ENCODE data around the gene AKAP6. TPM values are rescaled to one million over a fixed set of nuclear protein-coding genes. Genes with fewer than 3 reads are reported as not detected.

AKAP6 gene
- total RNA-seq, 2 donors from 2014 or later = 3.6 to 9.9 TPM

DNA sequence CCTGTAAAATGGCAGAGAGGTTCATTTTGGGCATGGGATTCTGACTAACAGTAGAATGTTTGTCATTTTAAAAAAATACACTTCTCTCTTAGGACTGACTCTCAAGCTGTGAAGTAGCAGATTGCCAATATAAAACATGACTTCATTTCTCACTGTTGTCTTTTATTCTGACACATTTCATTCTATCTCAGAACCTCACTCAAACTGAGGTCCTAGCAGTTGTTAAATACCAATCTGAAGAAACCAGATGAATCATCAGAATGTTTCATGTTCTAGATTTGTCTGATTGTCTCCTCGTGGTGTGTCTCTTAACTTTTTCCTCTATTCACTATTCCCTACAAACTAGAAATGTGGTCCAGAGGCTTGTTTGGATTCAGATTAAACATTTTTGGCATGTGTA, 333.1 kb downstream of the AKAP6 start:
- Histone ChIP-seq H3K9me3 (no peaks in the 10 kb centered on the region), H3K27ac (no peak overlapping the region), H3K4me1 (replicated peaks) (no peaks in the 10 kb centered on the region), H3K36me3 (no peaks in the 10 kb centered on the region), H3K27me3 (replicated peaks; ENCODE audit: insufficient read depth) (no peaks in the 10 kb centered on the region), H3K4me3 (no peak overlapping the region)
- 48% methylated on average over 1 of the region's 1 CpG for WGBS
- intact Hi-C loops (cut with DNase I) = no loop called here
- no peak for DNase-seq (ENCODE audit: low spot score)
- no peak for TF ChIP-seq POLR2AphosphoS5 (IDR thresholded peaks at IDR 0.05)
- TF ChIP-seq, protein P1, sequence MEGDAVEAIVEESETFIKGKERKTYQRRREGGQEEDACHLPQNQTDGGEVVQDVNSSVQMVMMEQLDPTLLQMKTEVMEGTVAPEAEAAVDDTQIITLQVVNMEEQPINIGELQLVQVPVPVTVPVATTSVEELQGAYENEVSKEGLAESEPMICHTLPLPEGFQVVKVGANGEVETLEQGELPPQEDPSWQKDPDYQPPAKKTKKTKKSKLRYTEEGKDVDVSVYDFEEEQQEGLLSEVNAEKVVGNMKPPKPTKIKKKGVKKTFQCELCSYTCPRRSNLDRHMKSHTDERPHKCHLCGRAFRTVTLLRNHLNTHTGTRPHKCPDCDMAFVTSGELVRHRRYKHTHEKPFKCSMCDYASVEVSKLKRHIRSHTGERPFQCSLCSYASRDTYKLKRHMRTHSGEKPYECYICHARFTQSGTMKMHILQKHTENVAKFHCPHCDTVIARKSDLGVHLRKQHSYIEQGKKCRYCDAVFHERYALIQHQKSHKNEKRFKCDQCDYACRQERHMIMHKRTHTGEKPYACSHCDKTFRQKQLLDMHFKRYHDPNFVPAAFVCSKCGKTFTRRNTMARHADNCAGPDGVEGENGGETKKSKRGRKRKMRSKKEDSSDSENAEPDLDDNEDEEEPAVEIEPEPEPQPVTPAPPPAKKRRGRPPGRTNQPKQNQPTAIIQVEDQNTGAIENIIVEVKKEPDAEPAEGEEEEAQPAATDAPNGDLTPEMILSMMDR (IDR thresholded peaks at IDR 0.05) = no peak
- no peak for TF ChIP-seq POLR2A (IDR thresholded peaks at IDR 0.05)

DNA sequence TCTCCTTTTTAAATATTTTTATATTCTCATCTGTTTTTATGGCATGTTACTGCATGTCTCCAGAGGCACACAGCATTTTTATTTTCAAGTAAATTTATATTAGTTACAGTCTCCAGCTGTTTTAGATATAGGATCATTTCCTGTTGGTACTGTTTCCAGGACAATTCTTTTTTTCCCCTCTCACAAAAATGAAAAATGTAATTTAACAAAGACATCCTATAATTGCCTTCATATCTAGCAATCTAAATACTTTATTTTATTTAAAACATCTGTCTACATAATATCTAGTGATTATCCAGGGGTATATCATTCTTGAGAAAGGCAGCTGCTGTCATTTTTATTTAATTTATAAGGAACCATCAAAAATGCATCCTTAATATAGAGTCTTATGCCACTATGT, 337.2 kb downstream of the AKAP6 start:
- TF ChIP-seq POLR2A (IDR thresholded peaks at IDR 0.05) (no peak), POLR2AphosphoS5 (IDR thresholded peaks at IDR 0.05) (no peak)
- TF ChIP-seq, protein P1 (IDR thresholded peaks at IDR 0.05) = no peak
- no peaks in the 10 kb centered on the region for H3K36me3 ChIP-seq
- no peak overlapping the region for H3K27ac ChIP-seq
- no peaks in the 10 kb centered on the region for H3K4me1 ChIP-seq (replicated peaks)
- intact Hi-C loops (cut with DNase I) = no loop called here
- H3K9me3 ChIP-seq = no peaks in the 10 kb centered on the region
- H3K27me3 ChIP-seq (replicated peaks; ENCODE audit: insufficient read depth) = no peaks in the 10 kb centered on the region
- no peak overlapping the region for H3K4me3 ChIP-seq
- no peak for DNase-seq (ENCODE audit: low spot score)

DNA sequence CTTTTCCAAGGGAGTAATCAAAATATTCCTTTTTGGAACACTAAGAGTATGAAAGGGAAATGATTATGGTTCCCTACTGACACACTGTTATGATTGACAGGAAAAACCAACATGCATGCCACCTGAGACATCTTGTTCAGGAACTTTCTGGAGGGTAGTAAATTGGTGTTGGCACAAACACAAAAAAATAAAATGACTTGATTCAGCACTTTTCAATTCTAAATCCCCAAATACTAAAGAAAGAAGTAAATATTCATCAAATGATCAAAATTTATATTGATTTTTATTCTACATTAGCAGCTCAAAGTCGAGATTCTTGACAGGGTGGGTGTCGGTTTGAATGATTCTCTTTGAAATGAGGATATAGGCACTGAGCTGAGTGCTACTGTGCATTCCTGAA, 338.2 kb downstream of the AKAP6 start:
- intact Hi-C loops (cut with DNase I) = no loop called here
- TF ChIP-seq, protein P1 (IDR thresholded peaks at IDR 0.05) = no peak
- TF ChIP-seq POLR2A (IDR thresholded peaks at IDR 0.05) (no peak), POLR2AphosphoS5 (IDR thresholded peaks at IDR 0.05) (no peak)
- WGBS = 62% methylated on average over 2 of the region's 2 CpGs

GRCh38 chr14:32667791-32668190, 338.7 kb downstream of the AKAP6 start:
- WGBS = 59% methylated on average over 1 of the region's 1 CpG
- Histone ChIP-seq H3K4me1 (replicated peaks) (no peaks in the 10 kb centered on the region), H3K27me3 (replicated peaks; ENCODE audit: insufficient read depth) (no peaks in the 10 kb centered on the region), H3K9me3 (no peaks in the 10 kb centered on the region), H3K27ac (no peak overlapping the region), H3K4me3 (no peak overlapping the region), H3K36me3 (no peaks in the 10 kb centered on the region)
- no peak for DNase-seq (ENCODE audit: low spot score)
- TF ChIP-seq, protein P1 (IDR thresholded peaks at IDR 0.05) = no peak
- no peak for TF ChIP-seq POLR2A (IDR thresholded peaks at IDR 0.05)
- no peak for TF ChIP-seq POLR2AphosphoS5 (IDR thresholded peaks at IDR 0.05)
- intact Hi-C loops (cut with DNase I) = no loop called here

More for the DNA sequence above, 338.2 kb downstream of the AKAP6 start:
- H3K27ac ChIP-seq = no peak overlapping the region
- H3K4me3 ChIP-seq = no peak overlapping the region
- no peak for DNase-seq (ENCODE audit: low spot score)
- H3K27me3 ChIP-seq (replicated peaks; ENCODE audit: insufficient read depth) = no peaks in the 10 kb centered on the region
- no peaks in the 10 kb centered on the region for H3K9me3 ChIP-seq
- no peaks in the 10 kb centered on the region for H3K4me1 ChIP-seq (replicated peaks)
- no peaks in the 10 kb centered on the region for H3K36me3 ChIP-seq

- H3K27me3 ChIP-seq (replicated peaks; ENCODE audit: insufficient read depth) = no peaks in the 10 kb centered on the region
- H3K9me3 ChIP-seq = no peaks in the 10 kb centered on the region
- DNase-seq (ENCODE audit: low spot score) = no peak
- H3K4me3 ChIP-seq = no peak overlapping the region
- H3K27ac ChIP-seq = no peak overlapping the region
- WGBS = 65% methylated on average over 2 of the region's 2 CpGs
- no peaks in the 10 kb centered on the region for H3K36me3 ChIP-seq
- H3K4me1 ChIP-seq (replicated peaks) = no peaks in the 10 kb centered on the region
- intact Hi-C loops (cut with DNase I) = no loop called here
- TF ChIP-seq POLR2A (IDR thresholded peaks at IDR 0.05) (no peak), POLR2AphosphoS5 (IDR thresholded peaks at IDR 0.05) (no peak)
- TF ChIP-seq, protein P1 (IDR thresholded peaks at IDR 0.05) = no peak
These were observed 340.3 kb downstream of the AKAP6 start for GRCh38 chr14:32669391-32669790.
